Measurements from ENCODE around the gene SHANK1.
"Not testable (repeated sequence)": the region's sequence is repeated elsewhere in the genome, so short reads cannot be mapped to it uniquely, and the experiment has no call there.

- not testable (repeated sequence) for TF ChIP-seq CTCF (IDR thresholded peaks at IDR 0.05; ENCODE audit: low read depth, low read length, poor library complexity, severe bottlenecking); EZH2phosphoT487 (IDR thresholded peaks at IDR 0.05; ENCODE audit: borderline replicate concordance, low read length)
Measured at GRCh38 chr19:50747141-50747540, 27.5 kb upstream of the SHANK1 start.

Measured in DOHH2 (cell line).